K562 (cell line): Measurements from ENCODE around the gene MAST4. TPM values are rescaled to one million over a fixed set of nuclear protein-coding genes. Genes with fewer than 3 reads are reported as not detected.

ENCODE experiments used
- TFAM ChIP-seq: fragments of 250-450 bp; sonication (Bioruptor Pico); conservative IDR thresholded peaks from 2 replicates; pipeline ENCODE4 v1.5.0; 2021; ENCODE audit warnings: mild to moderate bottlenecking, moderate library complexity
- WHSC1 ChIP-seq: IDR thresholded peaks from one replicate; pipeline ENCODE4 v1.6.1; 2012; ENCODE audit warnings: low read length, control low read depth, inconsistent platforms
- polyA plus RNA-seq, 8 experiments: library from polyadenylated mRNA; depleted of rRNA in 4 of 8; stranded (reverse) in 5 of 8; unstranded in 3 of 8; fragments of >200 nt; fragmentation: Nextera tagmentation in 2 of 8; fragmentation: Illumina TruSeq in 1 of 8; extraction: Ambion mirVana in 2 of 8; extraction: Trizol in 1 of 8; gene quantifications; 2 replicates each; pipeline versions ENCODE4 v1.2.1 to v1.2.3, GENCODE V29; 2011 to 2014; ENCODE audit warnings: inconsistent platforms in 1 of 8, missing spikeins in 1 of 8
- total RNA-seq, 7 experiments: library from RNA; depleted of rRNA in 6 of 7; stranded (reverse); fragments of >200 nt in 6 of 7; fragmentation: Illumina TruSeq in 2 of 7; extraction: Trizol in 2 of 7; gene quantifications; 2 replicates each; pipeline versions ENCODE4 v1.2.1 to v1.2.3, GENCODE V29; 2011 to 2021; ENCODE audit warnings: low replicate concordance in 1 of 7
- TF ChIP-seq, protein P1 (sequence below): fragments of 450-650 bp; IDR thresholded peaks from 2 replicates; pipeline ENCODE4 v1.6.1; 2016; ENCODE audit warnings: mild to moderate bottlenecking, moderate library complexity

Gene MAST4
- total and polyA plus RNA-seq, 9 of the 15 experiments (the other 6 are each of a cell fraction or from before 2014, with no cell fraction given): 0.88 to 10.1 (median 5.2) TPM

- TF ChIP-seq, protein P1, sequence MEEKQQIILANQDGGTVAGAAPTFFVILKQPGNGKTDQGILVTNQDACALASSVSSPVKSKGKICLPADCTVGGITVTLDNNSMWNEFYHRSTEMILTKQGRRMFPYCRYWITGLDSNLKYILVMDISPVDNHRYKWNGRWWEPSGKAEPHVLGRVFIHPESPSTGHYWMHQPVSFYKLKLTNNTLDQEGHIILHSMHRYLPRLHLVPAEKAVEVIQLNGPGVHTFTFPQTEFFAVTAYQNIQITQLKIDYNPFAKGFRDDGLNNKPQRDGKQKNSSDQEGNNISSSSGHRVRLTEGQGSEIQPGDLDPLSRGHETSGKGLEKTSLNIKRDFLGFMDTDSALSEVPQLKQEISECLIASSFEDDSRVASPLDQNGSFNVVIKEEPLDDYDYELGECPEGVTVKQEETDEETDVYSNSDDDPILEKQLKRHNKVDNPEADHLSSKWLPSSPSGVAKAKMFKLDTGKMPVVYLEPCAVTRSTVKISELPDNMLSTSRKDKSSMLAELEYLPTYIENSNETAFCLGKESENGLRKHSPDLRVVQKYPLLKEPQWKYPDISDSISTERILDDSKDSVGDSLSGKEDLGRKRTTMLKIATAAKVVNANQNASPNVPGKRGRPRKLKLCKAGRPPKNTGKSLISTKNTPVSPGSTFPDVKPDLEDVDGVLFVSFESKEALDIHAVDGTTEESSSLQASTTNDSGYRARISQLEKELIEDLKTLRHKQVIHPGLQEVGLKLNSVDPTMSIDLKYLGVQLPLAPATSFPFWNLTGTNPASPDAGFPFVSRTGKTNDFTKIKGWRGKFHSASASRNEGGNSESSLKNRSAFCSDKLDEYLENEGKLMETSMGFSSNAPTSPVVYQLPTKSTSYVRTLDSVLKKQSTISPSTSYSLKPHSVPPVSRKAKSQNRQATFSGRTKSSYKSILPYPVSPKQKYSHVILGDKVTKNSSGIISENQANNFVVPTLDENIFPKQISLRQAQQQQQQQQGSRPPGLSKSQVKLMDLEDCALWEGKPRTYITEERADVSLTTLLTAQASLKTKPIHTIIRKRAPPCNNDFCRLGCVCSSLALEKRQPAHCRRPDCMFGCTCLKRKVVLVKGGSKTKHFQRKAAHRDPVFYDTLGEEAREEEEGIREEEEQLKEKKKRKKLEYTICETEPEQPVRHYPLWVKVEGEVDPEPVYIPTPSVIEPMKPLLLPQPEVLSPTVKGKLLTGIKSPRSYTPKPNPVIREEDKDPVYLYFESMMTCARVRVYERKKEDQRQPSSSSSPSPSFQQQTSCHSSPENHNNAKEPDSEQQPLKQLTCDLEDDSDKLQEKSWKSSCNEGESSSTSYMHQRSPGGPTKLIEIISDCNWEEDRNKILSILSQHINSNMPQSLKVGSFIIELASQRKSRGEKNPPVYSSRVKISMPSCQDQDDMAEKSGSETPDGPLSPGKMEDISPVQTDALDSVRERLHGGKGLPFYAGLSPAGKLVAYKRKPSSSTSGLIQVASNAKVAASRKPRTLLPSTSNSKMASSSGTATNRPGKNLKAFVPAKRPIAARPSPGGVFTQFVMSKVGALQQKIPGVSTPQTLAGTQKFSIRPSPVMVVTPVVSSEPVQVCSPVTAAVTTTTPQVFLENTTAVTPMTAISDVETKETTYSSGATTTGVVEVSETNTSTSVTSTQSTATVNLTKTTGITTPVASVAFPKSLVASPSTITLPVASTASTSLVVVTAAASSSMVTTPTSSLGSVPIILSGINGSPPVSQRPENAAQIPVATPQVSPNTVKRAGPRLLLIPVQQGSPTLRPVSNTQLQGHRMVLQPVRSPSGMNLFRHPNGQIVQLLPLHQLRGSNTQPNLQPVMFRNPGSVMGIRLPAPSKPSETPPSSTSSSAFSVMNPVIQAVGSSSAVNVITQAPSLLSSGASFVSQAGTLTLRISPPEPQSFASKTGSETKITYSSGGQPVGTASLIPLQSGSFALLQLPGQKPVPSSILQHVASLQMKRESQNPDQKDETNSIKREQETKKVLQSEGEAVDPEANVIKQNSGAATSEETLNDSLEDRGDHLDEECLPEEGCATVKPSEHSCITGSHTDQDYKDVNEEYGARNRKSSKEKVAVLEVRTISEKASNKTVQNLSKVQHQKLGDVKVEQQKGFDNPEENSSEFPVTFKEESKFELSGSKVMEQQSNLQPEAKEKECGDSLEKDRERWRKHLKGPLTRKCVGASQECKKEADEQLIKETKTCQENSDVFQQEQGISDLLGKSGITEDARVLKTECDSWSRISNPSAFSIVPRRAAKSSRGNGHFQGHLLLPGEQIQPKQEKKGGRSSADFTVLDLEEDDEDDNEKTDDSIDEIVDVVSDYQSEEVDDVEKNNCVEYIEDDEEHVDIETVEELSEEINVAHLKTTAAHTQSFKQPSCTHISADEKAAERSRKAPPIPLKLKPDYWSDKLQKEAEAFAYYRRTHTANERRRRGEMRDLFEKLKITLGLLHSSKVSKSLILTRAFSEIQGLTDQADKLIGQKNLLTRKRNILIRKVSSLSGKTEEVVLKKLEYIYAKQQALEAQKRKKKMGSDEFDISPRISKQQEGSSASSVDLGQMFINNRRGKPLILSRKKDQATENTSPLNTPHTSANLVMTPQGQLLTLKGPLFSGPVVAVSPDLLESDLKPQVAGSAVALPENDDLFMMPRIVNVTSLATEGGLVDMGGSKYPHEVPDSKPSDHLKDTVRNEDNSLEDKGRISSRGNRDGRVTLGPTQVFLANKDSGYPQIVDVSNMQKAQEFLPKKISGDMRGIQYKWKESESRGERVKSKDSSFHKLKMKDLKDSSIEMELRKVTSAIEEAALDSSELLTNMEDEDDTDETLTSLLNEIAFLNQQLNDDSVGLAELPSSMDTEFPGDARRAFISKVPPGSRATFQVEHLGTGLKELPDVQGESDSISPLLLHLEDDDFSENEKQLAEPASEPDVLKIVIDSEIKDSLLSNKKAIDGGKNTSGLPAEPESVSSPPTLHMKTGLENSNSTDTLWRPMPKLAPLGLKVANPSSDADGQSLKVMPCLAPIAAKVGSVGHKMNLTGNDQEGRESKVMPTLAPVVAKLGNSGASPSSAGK: 0 out of 2 replicates have a peak, but pooled peaks have one; percentile 33
- no peak for TF ChIP-seq TFAM (CRISPR knock-in tag)
- no peak for TF ChIP-seq WHSC1
These were observed 407.4 kb downstream of the MAST4 start (continued) for GRCh38 chr5:67003685-67003934.
